Measurements from ENCODE around the gene VPS13C. TPM values are rescaled to one million over a fixed set of nuclear protein-coding genes. Genes with fewer than 3 reads are reported as not detected.

VPS13C gene
- polyA plus RNA-seq, 2 of the 4 experiments (the other 2 are of a cell fraction): 13.2 to 26.5 TPM

GRCh38 chr15:62035256-62035924 is 24.9 kb downstream of the VPS13C start (continued):
- no peak for TF ChIP-seq EHMT2 (IDR thresholded peaks at IDR 0.05; ENCODE audit: low read depth)
- no peak for TF ChIP-seq KDM5A (IDR thresholded peaks at IDR 0.05)
- no peak for TF ChIP-seq ZSCAN20 (CRISPR knock-in tag; IDR thresholded peaks at IDR 0.05)
- no peak for TF ChIP-seq JUNB (IDR thresholded peaks at IDR 0.05)
- TF ChIP-seq MYC (IDR thresholded peaks at IDR 0.05; ENCODE audit: borderline replicate concordance, low read length): no peak
- no peak for TF ChIP-seq ZNF302 (CRISPR knock-in tag; IDR thresholded peaks at IDR 0.05)

- ChIA-PET POLR2A (no interaction called here), CTCF (no interaction called here)
- Histone ChIP-seq H3K4me1 (no peaks in the 10 kb centered on the region), H3K9me3 (no peaks in the 10 kb centered on the region), H3K4me3 (no peak overlapping the region), H3K4me2 (no peak overlapping the region), H3K27ac (no peak overlapping the region)
- 75% methylated on average over 5 of the region's 5 CpGs for WGBS (ENCODE audit: missing lambda C conversion rate)
- TF ChIP-seq HOXB5 (CRISPR knock-in tag; IDR thresholded peaks at IDR 0.05): no peak
- no peak for TF ChIP-seq KDM1A (IDR thresholded peaks at IDR 0.05; ENCODE audit: low read depth)
- no peak for TF ChIP-seq USF2 (IDR thresholded peaks at IDR 0.05)
- no peak for TF ChIP-seq CTCF (IDR thresholded peaks at IDR 0.05)
- TF ChIP-seq NPAS2 (CRISPR knock-in tag; IDR thresholded peaks at IDR 0.05; ENCODE audit: borderline replicate concordance): no peak
- DNase-seq (ENCODE audit: low read depth in 1 of 2, low spot score in 1 of 2) (no peak), FAIRE-seq (no peak), ATAC-seq (no peak)
These were observed 32.3 kb downstream of the VPS13C start for GRCh38 chr15:62027916-62028315.

GRCh38 chr15:62027263-62027565 is 33.0 kb downstream of the VPS13C start:
- ChIA-PET POLR2A (no interaction called here), CTCF (no interaction called here)
- FAIRE-seq: peak; percentile 7

GRCh38 chr15:62026487-62027262 is 33.6 kb downstream of the VPS13C start:
- POLR2A ChIA-PET: no interaction called here
- no peak for ATAC-seq
- 90% methylated on average over 2 of the region's 2 CpGs for WGBS (ENCODE audit: missing lambda C conversion rate)

More at GRCh38 chr15:62027263-62027565, 33.0 kb downstream of the VPS13C start:
- WGBS (ENCODE audit: missing lambda C conversion rate): 90% methylated on average over 3 of the region's 3 CpGs
- H3K9me3 ChIP-seq: no peaks in the 10 kb centered on the region
- no peak for ATAC-seq
- no peaks in the 10 kb centered on the region for H3K4me1 ChIP-seq
- H3K27ac ChIP-seq: no peak overlapping the region
- H3K4me3 ChIP-seq: no peak overlapping the region
- TF ChIP-seq CHD2 (IDR thresholded peaks at IDR 0.05; ENCODE audit: low read length, partially characterized antibody) (no peak), HOXA7 (CRISPR knock-in tag; IDR thresholded peaks at IDR 0.05) (no peak), ZNF302 (CRISPR knock-in tag; IDR thresholded peaks at IDR 0.05) (no peak), CBX8 (IDR thresholded peaks at IDR 0.05) (no peak)
- no peak overlapping the region for H3K4me2 ChIP-seq
- no peak for DNase-seq (ENCODE audit: low read depth in 1 of 2, low spot score in 1 of 2)

More at GRCh38 chr15:62026487-62027262, 33.6 kb downstream of the VPS13C start:
- CTCF ChIA-PET: interaction anchor here (2.1 kb wide), 1 partner anchor 33 kb away, joined by 4 read pairs; the partner anchor contains the start of gene VPS13C
- H3K4me3 ChIP-seq: no peak overlapping the region
- H3K4me1 ChIP-seq: no peaks in the 10 kb centered on the region
- FAIRE-seq (peak; percentile 39), DNase-seq (ENCODE audit: low read depth in 1 of 2, low spot score in 1 of 2) (no peak)
- no peak for TF ChIP-seq HES2 (IDR thresholded peaks at IDR 0.05)
- no peak for TF ChIP-seq TFCP2L1 (CRISPR knock-in tag; IDR thresholded peaks at IDR 0.05)
- TF ChIP-seq HMGXB4 (CRISPR knock-in tag; IDR thresholded peaks at IDR 0.05; ENCODE audit: borderline replicate concordance): no peak
- TF ChIP-seq SMC3 (IDR thresholded peaks at IDR 0.05): no peak
- no peak for TF ChIP-seq CEBPB (IDR thresholded peaks at IDR 0.05)
- no peak for TF ChIP-seq RAD21 (conservative IDR thresholded peaks at IDR 0.05 in 1 of 2, IDR thresholded peaks at IDR 0.05 in 1 of 2)
- H3K27ac ChIP-seq: no peak overlapping the region
- H3K9me3 ChIP-seq: no peaks in the 10 kb centered on the region
- H3K4me2 ChIP-seq: no peak overlapping the region

All from A549 (cell line).